Fibroblast of lung (primary cell): Measurements from ENCODE around the gene C15orf39. TPM values are rescaled to one million over a fixed set of nuclear protein-coding genes. Genes with fewer than 3 reads are reported as not detected.

Source experiments
- DNase-seq, 2 donors: peaks; one replicate each; pipeline versions ENCODE4 v3.0.0 to v3.0.0-alpha.2; 2010; ENCODE audit warnings: low read depth in 2 of 2
- H2AFZ ChIP-seq: 2 replicates; pipeline ENCODE4 v1.5.1; 2012; ENCODE audit warnings: low read length, control low read depth, inconsistent platforms
- H3K27ac ChIP-seq: 2 replicates; pipeline ENCODE4 v1.5.1; 2011; ENCODE audit warnings: low read length, control low read depth; ENCODE audit not compliant: insufficient read depth
- H3K27me3 ChIP-seq: 2 replicates; pipeline ENCODE4 v1.5.1; 2011; ENCODE audit warnings: mild to moderate bottlenecking, low read length; ENCODE audit not compliant: control insufficient read depth, insufficient read depth
- H3K36me3 ChIP-seq: 2 replicates; pipeline ENCODE4 v1.5.1; 2011; ENCODE audit warnings: low read length; ENCODE audit not compliant: control insufficient read depth, insufficient read depth
- H3K4me1 ChIP-seq: 2 replicates; pipeline ENCODE4 v1.5.1; 2011; ENCODE audit warnings: low read length; ENCODE audit not compliant: control insufficient read depth, insufficient read depth; ENCODE audit errors: extremely low read depth
- H3K4me2 ChIP-seq: 2 replicates; pipeline ENCODE4 v1.5.1; 2011; ENCODE audit warnings: low read length, control low read depth; ENCODE audit not compliant: insufficient read depth; ENCODE audit errors: extremely low read depth
- H3K4me3 ChIP-seq, 4 experiments: fragments of 200-600 bp in 1 of 4; sonication (generic) in 1 of 4; replicated peaks in 1 of 4; 2 replicates each; pipeline ENCODE4 v1.5.1; 2011 to 2016; ENCODE audit warnings: low read length in 4 of 4, low read depth in 3 of 4, mild to moderate bottlenecking in 3 of 4, control low read depth in 2 of 4, inconsistent platforms in 1 of 4, mixed read lengths in 1 of 4; ENCODE audit not compliant: insufficient read depth in 1 of 4; ENCODE audit errors: control extremely low read depth in 1 of 4
- H3K79me2 ChIP-seq: 2 replicates; pipeline ENCODE4 v1.5.1; 2012; ENCODE audit warnings: mild to moderate bottlenecking, low read length, inconsistent platforms; ENCODE audit not compliant: control insufficient read depth, insufficient read depth
- H3K9ac ChIP-seq: 2 replicates; pipeline ENCODE4 v1.5.1; 2011; ENCODE audit warnings: mild to moderate bottlenecking, low read length, control low read depth; ENCODE audit not compliant: insufficient read depth
- H3K9me3 ChIP-seq: 2 replicates; pipeline ENCODE4 v1.5.1; 2012; ENCODE audit warnings: low read depth, low read length; ENCODE audit not compliant: control insufficient read depth, insufficient read depth
- H4K20me1 ChIP-seq: 2 replicates; pipeline ENCODE4 v1.5.1; 2011; ENCODE audit warnings: low read length; ENCODE audit not compliant: control insufficient read depth, insufficient read depth; ENCODE audit errors: extremely low read depth
- EZH2 ChIP-seq: IDR thresholded peaks from 2 replicates; pipeline ENCODE4 v1.5.1; 2012; ENCODE audit warnings: low read length, control low read depth, mild to moderate bottlenecking; ENCODE audit errors: missing control alignments
- polyA plus RNA-seq, 2 donors: library from polyadenylated mRNA; depleted of rRNA in 1 of 2; stranded (reverse) in 1 of 2; unstranded in 1 of 2; fragments of >200 nt; gene quantifications; 2 replicates each; pipeline ENCODE4 v1.2.1, GENCODE V29; 2011 to 2012; ENCODE audit warnings: missing spikeins in 1 of 2
- total RNA-seq: library from RNA; depleted of rRNA; stranded (reverse); fragments of >200 nt; gene quantifications from 2 replicates; pipeline ENCODE4 v1.2.1, GENCODE V29; 2014
- TF ChIP-seq, protein P1 (sequence below), 2 donors: IDR thresholded peaks in 1 of 2; conservative IDR thresholded peaks in 1 of 2; 1 replicate in 1 of 2; 2 replicates in 1 of 2; pipeline ENCODE4 v1.5.1; 2011 to 2012; ENCODE audit warnings: low read length in 2 of 2, control low read depth in 1 of 2, inconsistent platforms in 1 of 2, low read depth in 1 of 2, mild to moderate bottlenecking in 1 of 2

C15orf39 gene
- total and polyA plus RNA-seq, 2 donors (not counting 1 experiment from before 2014, with no cell fraction given): 1.7 to 2.3 TPM

DNA sequence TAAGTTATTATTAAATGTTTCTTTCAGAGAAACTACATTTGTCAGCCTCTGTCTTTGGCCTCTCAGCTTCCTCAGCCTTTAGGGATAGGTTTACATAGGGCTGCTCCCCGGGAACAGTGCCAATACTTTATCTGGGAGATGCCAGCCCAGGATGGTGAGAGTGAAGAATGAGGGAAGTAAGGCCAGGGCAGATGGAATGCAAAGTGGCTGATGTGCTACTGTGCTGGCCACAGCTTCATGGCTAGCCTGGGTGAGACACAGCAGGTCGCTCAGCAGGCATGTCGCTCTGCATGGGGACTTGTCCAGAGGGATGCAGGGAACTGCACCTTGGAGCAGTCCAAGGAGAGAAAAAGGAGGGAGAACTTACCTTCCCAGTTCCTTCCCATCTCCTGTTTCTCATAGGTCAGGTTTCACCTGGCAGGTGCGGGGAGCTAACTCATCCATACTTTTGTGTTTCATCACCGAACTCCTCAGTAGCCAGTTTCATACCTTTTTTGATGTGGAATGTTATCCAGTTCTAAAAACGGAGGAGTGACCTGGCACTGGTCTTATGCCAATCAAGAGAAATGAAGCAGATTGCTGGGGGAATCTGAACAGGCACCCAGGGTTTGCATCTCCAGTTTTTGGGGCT is 30.9 kb upstream of the C15orf39 start:
- Histone ChIP-seq H3K9ac (no peak overlapping the region), H3K36me3 (no peaks in the 10 kb centered on the region), H4K20me1 (no peaks in the 10 kb centered on the region), H3K4me1 (peaks cover 3% of the 10 kb centered on the region), H3K4me3 (no peak overlapping the region), H3K9me3 (no peaks in the 10 kb centered on the region), H3K27me3 (no peaks in the 10 kb centered on the region), H3K4me2 (no peak overlapping the region), H3K79me2 (no peaks in the 10 kb centered on the region), H2AFZ (no peak overlapping the region), H3K27ac (no peak overlapping the region)
- TF ChIP-seq, protein P1, sequence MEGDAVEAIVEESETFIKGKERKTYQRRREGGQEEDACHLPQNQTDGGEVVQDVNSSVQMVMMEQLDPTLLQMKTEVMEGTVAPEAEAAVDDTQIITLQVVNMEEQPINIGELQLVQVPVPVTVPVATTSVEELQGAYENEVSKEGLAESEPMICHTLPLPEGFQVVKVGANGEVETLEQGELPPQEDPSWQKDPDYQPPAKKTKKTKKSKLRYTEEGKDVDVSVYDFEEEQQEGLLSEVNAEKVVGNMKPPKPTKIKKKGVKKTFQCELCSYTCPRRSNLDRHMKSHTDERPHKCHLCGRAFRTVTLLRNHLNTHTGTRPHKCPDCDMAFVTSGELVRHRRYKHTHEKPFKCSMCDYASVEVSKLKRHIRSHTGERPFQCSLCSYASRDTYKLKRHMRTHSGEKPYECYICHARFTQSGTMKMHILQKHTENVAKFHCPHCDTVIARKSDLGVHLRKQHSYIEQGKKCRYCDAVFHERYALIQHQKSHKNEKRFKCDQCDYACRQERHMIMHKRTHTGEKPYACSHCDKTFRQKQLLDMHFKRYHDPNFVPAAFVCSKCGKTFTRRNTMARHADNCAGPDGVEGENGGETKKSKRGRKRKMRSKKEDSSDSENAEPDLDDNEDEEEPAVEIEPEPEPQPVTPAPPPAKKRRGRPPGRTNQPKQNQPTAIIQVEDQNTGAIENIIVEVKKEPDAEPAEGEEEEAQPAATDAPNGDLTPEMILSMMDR (conservative IDR thresholded peaks at IDR 0.05 in 1 of 2, IDR thresholded peaks at IDR 0.05 in 1 of 2; ENCODE audit: low read depth in 1 of 2, low read length in 2 of 2): no peak
- no peak for TF ChIP-seq EZH2
- peak; percentile 25 for DNase-seq

DNA sequence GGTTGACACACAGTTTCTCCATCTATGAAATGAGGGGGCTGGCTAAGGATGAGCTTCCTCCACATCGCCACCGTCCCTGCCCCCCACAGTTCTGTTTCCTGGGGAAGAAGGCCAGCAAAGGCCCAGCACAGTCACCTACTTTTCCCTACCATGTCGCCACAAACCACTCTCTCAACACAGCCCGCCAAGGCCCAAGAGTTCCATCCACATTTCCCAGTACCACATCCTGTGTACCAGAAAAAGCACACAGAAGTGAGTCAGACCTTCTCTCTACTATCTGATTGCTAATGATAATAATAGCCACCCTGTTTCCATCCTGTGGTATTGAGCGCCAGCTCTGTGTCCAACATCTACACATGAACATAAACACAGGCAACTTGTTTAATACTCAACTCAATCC is 30.3 kb upstream of the C15orf39 start:
- Histone ChIP-seq H4K20me1 (no peaks in the 10 kb centered on the region), H3K4me2 (no peak overlapping the region), H3K4me1 (peaks cover 3% of the 10 kb centered on the region), H3K9me3 (no peaks in the 10 kb centered on the region), H3K9ac (no peak overlapping the region), H3K27ac (no peak overlapping the region), H3K4me3 (no peak overlapping the region), H3K27me3 (no peaks in the 10 kb centered on the region), H2AFZ (no peak overlapping the region), H3K79me2 (no peaks in the 10 kb centered on the region), H3K36me3 (no peaks in the 10 kb centered on the region)
- TF ChIP-seq EZH2: no peak
- peak; percentile 83 to 91 for DNase-seq

DNA sequence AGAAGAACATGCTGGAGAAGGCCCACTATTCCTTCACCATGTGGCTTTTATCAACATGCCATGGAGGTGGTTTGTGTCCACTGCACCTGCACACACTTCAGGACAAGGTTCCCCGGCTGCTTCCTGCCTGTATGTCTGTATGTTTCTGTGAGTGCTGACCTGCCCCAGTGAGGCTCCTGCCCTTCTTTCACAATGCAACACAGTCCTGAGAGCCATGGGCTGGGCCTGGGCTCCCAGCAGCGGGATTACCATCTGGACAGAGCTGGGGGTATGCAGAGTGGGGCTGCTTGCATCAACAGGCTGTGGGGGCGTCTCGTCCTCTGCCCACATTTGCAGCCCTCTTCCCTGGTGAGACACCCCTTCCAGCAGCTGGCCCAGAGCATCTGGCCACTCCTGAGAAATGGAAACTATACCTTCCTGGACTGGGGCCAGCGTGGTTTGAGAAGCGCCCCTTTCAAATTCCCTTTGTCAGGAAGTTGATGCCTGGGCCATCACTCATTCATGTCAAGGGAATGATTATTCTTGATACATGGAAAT is 29.3 kb upstream of the C15orf39 start:
- Histone ChIP-seq H3K27ac (no peak overlapping the region), H3K27me3 (no peaks in the 10 kb centered on the region), H3K4me3 (no peak overlapping the region), H3K9me3 (no peaks in the 10 kb centered on the region), H3K79me2 (no peaks in the 10 kb centered on the region), H3K4me2 (no peak overlapping the region), H3K36me3 (no peaks in the 10 kb centered on the region), H3K4me1 (peaks cover 3% of the 10 kb centered on the region), H3K9ac (no peak overlapping the region), H2AFZ (no peak overlapping the region), H4K20me1 (no peaks in the 10 kb centered on the region)
- TF ChIP-seq EZH2: no peak
- TF ChIP-seq, protein P1 (conservative IDR thresholded peaks at IDR 0.05 in 1 of 2, IDR thresholded peaks at IDR 0.05 in 1 of 2; ENCODE audit: low read depth in 1 of 2, low read length in 2 of 2): no peak
- DNase-seq: peak in 1 of 2 donors; percentile 13
